ENCODE results near the gene TCOF1.

GRCh38 chr5:150357326-150358260, at the start of gene TCOF1:
- TF ChIP-seq CTCF (IDR thresholded peaks at IDR 0.05) (no peak), POLR2A (IDR thresholded peaks at IDR 0.05) (no peak), EP300 (IDR thresholded peaks at IDR 0.05) (no peak)
